HG03139 (cell line): ENCODE results near the gene NDOR1.

Experiments
- ATAC-seq: cut with Tn5 transposase; IDR thresholded peaks from one replicate; pipeline ENCODE4 v1.9.1; 2021; ENCODE audit not compliant: unreplicated experiment

NDOR1 gene

DNA sequence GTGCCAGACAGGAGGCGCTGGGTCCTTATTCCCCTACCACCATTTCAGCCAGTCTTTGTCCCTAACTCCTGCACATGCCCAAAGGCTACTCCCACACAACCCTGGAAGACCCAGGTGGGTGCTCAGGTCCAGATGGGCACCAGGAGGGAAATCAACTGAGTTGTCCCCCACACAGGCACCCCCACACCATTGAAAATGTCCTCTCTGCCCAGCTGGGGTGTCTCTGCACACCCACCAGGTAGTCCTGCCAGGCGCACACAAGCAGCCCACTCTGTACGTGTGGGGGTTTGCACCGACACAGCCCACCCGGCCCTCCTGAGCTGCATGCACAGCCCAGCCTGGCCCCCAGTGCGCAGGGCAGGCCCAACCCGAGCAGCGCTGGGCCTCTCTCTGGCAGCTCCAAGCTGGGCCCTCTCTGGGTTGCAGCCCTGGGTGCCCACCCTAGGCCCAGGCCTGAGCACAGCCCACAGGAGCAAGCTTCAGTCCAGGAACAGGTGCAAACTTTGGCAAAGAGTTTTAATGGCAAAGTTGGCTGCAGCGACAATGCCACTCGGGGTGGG lies 14.3 kb downstream of the NDOR1 start:
- ATAC-seq = no peak

DNA sequence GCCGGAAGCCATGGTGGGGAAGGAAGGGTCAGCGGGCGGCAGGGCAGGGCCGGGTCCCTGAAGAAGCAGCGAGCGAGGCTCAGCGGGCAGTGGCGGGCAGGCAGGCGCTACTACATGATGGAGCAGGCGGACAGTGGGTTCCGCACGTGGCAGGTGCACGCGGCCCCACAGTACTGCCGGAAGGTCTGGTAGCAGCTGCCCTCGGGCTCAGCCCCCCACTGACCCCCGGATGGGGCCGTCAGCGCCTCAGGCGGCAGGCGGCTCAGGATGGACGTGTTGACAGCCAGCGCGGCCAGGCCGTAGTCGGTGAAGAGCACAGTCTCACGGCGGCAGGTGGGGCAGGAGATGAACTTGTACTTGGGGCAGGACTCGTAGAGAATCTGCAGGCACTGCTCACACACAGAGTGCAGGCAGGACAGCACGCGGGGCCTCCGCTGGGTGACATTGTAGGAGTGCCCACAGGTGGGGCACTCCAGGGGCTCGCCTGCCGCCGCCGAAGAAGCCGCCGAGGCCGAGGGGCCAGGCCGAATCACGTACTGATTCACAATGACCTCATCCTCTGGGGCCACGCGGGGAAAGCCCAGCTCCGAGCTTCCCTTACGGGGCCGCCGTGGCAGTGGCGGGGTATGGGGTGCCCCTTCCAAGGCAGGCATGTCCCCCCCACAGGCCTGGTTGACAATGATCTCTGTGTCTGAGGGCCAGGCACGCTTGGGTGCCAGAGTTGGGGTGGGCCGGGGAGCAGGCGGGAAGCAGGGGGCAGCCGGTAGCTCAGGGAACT lies 15.0 kb downstream of the NDOR1 start:
- ATAC-seq = no peak

DNA sequence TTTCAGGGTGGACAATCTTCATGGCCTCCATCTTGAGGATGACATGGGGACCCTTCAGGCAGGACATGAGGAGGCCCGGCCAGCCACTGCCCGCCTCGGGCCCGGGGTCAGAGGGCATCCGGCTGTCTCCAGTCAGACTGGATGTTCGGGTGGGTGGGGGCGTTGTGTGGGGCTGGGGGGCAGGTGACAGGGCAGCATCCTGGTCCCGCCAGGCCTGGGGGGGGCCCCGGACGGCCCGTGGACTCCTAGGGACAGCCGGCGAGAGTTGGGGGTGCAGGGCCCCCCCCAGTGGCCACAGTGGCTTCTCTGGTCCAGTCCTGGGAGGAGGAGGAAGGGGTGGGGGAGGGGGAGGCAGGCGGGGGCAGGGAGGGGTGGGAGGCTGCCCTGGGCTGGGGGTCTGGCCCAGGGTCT lies 15.6 kb downstream of the NDOR1 start:
- no peak for ATAC-seq

DNA sequence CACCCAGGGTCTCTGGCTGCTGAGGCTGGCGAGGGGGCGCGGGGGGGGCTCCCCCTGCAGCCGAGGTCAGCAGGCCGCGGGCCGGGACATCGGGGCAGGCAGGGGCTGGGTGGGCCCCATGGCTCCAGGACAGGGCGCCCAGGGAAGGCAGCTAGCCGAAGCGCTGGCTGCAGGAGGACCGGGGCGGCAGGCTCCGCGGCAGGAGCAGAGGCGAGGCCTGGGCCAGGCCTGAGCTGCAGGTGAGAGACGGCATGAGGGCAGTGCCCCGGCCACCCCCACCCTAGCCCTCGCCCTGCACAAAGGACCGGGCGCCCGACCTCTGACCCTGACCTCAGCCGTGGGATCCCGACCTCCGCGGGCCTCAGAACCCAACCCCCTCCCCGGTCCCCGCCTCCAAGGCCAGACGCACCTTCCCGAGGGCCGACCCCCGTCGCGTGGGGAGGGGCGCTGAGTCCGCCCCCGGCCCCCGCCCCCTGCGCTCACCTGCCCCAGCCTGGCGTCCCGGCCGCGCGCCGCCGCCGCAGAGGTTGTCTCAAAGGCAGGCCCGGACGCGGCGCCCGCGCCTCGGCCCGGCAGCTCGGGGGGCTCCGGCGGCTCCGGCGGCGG lies 16.1 kb downstream of the NDOR1 start:
- no peak for ATAC-seq

DNA sequence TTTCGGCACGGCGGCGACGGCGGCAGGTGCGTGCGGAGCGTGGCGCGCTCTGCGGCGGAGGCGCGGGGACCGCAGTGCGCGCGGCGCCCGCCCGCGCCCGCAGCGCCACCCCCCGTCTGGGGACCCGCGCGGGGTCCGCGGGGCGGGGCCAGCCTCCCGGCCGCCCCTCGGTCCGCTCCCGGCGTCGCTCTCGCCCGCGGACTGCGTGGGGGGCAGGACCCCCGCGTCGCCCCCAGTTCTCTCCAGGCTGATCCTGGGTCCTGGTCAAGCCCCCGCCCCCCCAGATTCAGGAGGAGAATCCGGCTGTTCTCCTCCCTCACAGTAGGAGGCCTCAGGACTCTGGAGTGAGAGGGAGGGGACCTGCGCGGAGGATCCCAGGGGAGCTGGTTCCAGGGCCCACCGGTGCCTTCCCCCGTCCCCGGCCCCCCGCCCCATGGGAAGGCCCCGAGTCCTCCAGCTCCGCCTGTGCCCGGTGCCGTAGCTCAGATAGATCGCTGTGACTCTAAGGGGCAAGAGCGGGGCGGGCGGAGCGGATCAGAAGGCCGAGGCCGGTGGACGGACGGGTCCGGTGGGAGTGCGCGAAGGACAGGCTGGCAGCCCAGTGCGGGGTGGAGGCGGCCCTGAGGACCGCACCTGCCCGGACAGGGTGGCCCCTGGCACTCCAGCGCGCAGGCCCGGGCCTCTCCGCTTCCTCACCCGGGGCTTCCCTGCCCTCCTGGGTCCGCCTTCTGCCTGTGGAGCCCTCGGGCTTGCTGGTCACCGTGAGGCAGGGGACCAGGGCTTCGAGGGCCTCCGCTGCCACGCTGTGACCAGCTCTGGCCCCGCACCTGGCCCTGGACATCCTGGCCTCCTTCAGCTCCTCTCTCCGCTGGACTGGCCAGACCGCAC lies 16.9 kb downstream of the NDOR1 start, which contains the start of gene RNF208:
TSS of gene RNF208 (minus strand) at position 51 of the 888 bp plus-strand sequence. CDS start 1,028 bp downstream, outside the sequence.
- ATAC-seq = no peak

DNA sequence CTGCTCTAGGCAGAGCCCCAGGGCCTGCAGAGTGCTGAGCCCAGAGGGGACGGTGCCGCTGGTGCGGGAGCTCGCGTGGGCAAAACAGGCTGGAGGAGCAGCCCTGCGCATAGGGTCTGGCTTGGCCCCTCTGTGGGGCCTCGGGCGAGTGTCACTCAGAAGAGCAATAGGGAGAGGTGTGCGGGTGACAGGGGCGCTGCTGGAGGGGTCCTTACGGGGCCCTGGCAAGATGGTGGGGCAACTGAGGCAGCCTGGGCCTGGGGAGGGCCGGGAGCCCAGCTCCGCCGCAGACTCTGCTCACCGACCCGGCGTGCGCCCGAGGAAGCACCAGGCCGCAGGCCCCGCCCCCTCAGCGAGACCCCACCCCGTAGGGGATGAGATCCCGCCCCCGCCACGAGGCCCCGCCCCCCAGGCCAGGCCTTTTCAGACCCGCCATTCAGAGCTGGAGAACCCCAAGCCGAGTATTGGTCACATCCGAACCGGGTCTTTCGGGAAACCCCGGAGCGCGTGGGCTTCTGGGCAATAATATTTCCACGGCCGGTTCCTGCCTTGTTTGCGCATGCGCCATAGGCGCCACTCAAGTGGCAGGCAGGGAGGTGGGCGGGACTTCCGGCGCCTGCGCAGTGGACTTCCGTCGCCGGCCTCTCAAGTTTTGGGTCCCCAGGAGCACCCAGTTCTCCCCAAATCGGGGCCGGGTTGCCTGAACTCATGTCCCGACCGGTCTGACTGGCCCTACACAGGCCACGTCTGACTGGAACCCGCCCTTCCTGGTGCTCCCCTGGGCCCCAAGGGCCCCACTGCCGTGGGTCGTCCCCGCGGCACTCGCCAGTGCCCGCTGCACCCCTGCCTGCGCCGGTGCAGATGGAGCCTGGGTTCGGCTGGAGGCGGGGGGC lies 17.8 kb downstream of the NDOR1 start:
- ATAC-seq = peak; percentile 69

DNA sequence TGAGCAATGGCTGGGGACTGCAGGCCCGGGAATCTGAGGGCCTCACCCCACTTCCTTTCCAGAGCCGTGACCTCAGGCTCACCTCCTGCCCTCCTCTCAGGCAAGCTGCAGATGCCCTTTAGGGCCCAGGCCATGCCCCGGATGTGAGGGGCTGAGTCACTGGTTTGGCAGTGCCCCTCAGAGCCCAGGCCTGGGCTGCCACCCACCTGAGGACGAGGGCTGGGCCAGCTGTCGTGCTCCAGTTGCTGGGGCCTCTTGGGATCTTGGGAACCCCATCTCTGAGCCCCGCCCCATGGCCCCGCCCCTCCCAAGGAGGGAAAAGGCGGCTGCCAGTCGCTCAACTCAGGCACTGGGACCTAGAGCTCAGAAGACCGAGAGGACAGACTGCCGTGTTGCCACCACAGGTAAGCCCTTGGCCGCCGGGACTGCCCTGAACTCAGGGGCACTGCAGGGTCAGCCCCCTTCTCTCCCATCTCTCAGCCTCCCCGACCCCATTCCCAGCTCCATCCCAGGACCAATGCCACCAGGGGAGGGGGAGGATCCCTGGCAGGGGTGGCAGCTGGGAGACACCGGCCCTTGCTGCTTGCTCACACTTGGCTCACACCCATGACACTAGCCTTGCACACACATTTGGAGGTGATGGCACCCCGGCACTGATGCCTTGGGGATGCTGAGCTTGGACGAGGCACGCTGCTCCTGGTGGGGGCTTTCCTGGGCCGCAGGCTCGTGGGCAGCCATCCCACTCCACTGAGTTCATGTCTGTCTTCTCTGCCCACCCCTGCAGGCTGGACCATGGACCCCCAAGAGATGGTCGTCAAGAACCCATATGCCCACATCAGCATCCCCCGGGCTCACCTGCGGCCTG lies 19.6 kb downstream of the NDOR1 start, which contains the start of gene CYSRT1:
TSS of gene CYSRT1 (plus strand) at position 345 of the 865 bp plus-strand sequence. CDS start at position 793, 448 bp downstream.
- no peak for ATAC-seq

DNA sequence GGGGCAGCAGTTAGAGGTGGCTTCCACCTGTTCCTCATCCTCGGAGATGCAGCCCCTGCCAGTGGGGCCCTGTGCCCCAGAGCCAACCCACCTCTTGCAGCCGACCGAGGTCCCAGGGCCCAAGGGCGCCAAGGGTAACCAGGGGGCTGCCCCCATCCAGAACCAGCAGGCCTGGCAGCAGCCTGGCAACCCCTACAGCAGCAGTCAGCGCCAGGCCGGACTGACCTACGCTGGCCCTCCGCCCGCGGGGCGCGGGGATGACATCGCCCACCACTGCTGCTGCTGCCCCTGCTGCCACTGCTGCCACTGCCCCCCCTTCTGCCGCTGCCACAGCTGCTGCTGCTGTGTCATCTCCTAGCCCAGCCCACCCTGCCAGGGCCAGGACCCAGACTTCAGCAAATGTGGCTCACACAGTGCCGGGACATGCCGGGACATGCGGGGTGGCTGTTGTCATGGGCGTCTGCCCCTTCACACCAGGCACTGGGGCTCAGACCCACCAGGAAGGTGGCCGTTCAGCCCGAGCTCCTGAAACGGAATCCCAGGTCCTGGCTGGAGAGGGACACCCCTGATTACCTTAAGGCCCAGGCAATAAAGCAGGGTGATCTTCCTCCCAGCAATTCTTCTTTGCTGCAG lies 20.3 kb downstream of the NDOR1 start:
- ATAC-seq = no peak

DNA sequence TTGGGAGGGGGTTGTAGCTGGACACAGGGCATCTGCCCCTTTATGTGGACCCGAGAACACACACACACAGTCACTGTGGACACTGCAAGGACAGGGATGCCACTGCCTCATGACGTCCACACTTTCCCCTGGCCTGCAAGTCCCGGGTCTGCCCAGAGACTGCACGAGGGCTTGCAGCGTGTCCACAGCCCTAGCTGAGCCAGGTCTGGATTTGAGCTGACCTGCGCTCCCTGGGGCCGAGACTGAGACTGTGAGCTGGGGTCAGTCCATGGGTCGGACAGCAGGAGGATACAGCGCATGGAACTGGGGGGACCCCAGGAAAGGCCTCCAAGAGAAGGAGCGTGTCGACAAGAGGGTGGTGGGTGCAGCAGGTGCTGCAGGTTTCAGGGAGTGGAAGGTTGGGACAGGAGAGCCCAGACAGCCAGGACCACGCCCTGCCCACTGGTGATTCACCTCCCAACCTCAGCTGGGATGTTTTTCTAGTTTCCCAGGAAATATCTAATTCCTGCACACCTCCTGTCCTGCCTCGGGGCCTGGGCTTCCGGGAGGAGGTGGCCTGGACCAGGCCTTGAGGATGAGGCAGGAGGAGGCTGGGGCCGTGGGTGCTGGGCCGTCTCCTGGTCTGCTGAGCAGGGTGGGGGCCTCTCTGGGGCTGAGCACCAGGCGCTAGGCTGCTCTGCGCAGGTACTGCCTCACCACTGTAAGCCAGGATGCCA lies 21.0 kb downstream of the NDOR1 start:
- no peak for ATAC-seq

DNA sequence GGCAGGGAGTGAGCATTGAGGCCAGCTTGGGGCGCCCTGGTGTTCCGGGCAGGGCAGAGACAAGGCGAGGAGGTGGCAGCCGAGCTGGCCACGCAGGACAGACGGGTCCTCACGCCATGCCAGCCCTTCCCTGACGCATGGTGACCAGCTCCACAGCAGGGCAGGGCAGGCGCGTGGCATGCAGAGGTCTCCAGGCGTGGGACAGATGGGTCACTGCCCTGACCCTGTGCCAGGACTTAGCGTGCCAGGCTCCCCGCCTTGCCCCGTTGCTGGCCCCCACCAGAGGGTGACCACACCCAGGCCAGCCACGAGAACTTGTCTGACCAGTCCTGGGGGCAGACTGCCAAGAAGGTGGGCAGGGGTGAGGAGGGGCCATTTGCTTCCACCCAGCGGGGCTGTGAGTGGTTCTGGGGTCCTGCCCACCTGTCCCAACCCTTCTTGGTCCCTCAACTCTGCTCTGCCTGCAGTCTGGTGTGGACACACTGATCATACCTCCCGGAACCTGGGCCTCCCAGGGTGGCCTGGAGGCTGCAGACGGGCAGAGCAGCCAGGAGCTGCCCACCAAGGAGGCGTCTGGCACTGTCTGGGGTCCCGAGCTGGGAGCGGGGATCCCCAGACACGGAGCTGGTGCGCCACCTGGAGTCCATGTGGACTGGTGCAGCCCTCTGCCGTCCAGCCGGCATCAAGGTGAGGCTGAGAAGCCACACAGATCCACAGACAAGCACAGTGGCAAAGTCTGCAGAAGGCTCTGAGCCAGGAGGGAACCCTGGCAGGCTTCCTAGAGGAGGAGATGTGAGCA lies 21.8 kb downstream of the NDOR1 start, which contains the start of gene RNF224:
TSS of gene RNF224 (plus strand) at position 449 of the 799 bp plus-strand sequence. CDS start 834 bp downstream, outside the sequence.
- no peak for ATAC-seq

DNA sequence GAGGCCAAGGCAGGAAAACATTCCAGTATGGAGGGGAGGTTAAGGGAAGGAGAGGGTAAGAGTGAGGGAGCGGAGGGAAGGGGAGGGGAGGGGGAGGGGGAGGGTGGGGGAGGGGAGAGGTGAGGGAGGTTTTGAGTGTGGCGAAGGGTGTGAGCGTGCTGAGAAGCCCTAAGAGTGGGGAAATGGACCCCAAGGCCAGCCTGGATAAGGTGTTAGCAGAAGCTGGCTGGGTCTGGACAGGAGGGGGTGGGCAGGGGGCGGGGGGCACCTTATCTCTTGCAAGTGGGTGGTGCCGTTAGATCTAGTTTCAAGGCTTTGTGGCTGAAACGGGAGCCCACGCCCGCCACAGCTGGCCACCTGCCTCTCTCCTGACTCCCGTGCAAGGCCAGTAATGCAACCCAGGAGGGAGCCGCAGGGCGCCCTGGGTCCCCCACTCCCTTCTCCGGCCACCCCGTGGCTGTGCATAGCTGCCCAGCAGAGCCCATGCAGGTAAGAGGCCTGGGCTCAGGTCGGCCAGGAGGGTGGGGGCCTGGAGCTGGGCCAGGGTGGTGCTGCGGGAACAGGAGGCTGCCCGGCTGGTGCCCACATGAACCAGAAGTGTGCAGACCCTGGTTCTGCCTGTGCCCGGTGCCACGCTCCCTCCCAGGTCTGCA lies 22.5 kb downstream of the NDOR1 start:
- no peak for ATAC-seq

DNA sequence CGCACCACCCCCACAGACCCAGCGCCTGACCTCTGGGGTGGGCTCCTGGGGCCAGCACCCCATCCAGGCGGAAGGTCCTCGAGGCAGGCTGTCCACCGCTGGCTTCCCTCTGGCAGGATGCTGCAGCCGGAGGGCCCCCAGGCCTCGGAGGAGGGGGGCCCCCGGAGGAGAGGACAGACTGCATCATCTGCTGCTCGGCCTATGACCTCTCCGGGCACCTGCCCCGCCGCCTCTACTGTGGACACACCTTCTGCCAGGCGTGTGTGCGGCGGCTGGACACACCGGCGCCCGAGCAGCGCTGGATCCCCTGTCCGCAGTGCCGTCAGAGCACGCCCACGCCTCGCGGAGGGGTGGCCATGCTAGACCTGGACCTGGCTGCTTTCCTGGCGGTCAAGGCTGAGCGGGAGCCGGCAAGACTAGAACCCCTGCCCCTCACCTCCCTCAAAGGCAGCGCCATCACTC lies 23.0 kb downstream of the NDOR1 start:
- no peak for ATAC-seq

DNA sequence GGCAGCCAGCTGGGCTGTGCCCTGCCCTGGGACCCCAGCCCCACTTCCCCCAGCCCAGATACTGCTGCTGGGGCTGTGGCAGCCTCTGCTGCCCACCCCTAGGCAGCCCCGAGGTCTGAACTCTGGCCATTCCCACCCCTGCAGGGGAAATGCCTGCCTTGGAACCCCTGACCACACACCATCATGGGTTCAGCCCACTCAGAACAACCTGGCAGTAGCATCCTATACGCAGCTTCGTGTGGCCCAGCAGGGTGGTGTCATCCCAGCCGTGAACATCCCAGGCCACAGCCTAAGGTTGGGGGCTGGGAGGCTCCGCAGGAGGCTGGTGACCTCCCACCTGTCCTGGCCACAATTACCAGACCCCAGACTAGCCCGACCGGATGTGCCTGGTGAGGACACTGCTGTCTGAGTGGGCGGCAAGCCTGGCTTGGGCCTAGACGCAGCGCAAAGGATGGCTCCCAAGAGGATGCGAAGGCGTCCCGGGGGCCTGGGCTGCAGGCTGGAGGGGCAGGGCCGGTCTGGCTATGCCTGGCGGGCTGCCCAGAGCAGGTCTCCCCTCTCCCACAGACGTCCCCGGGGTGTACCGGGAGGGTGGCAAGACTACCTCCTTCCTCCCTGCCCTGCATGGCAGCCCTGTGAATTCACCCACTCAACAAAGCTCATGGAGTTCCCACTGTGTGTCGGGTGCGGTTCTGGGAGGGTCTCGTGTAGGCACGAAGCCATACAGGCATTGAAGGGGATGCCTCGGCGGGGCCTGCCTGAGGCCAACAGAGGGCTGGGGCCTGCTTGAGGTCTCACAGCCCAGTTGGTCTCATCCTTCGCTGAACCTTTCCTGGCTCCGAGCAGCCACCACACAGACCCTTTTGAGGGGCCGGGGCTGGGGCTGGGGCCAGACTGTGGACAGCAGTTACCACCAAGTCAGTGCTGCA lies 23.7 kb downstream of the NDOR1 start:
- no peak for ATAC-seq

DNA sequence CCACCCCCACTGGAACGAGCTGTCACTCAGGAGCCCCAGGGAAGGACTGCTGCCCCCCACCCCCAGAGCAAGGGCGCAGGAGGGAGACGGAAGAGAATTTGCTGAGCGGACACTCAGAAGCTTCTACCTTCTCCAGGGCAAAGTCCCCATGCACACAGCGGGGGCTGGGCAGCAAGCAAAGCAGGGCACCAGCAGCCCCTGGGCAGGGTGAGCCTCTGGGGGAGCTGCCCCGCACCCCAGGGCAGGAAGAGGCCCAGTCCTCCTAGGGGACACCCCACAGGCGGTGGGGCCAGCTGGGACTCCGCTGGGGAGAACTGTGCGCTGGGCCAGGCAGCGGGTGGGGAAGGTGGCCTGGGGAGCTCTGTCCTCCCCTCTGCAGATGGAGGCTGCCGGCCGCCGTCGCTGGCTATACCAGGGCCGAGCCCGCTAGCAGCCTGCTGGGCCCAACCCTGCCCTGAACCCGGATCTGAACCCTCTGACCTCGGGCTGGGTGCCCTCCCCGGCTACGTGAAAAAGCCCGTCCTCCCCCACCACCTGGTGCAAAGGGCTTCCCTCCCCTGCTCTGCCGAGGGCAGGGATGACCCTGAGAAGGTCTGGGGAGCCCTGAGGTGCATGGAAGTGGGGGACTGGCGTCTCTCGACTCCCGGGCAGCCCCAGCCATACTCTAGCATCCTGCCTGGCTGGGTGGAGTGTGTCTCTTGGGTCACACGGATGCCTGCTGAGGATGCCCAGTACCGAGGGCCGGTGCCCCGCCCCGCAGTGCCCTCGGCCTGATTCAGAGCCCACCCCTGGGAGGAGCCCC lies 24.6 kb downstream of the NDOR1 start:
- ATAC-seq = no peak
